GM21723 (cell line): ENCODE data around the gene KYNU.
A peak's percentile ranks its signal among the peaks of the same experiment; 100 is the strongest.
"Not testable (repeated sequence)": the region's sequence is repeated elsewhere in the genome, so short reads cannot be mapped to it uniquely, and the experiment has no call there.

Source experiments
- ATAC-seq: cut with Tn5 transposase; IDR thresholded peaks from one replicate; pipeline ENCODE4 v1.9.1; 2021; ENCODE audit warnings: mild to moderate bottlenecking, moderate library complexity; ENCODE audit not compliant: unreplicated experiment

KYNU gene

GRCh38 chr2:142997231-142997630, 119.8 kb downstream of the KYNU start:
- no peak for ATAC-seq

- no peak for ATAC-seq
Observed at GRCh38 chr2:143000599-143000998, 123.1 kb downstream of the KYNU start.

- ATAC-seq, result no peak
Observed at GRCh38 chr2:143001501-143001900, 124.0 kb downstream of the KYNU start.

DNA sequence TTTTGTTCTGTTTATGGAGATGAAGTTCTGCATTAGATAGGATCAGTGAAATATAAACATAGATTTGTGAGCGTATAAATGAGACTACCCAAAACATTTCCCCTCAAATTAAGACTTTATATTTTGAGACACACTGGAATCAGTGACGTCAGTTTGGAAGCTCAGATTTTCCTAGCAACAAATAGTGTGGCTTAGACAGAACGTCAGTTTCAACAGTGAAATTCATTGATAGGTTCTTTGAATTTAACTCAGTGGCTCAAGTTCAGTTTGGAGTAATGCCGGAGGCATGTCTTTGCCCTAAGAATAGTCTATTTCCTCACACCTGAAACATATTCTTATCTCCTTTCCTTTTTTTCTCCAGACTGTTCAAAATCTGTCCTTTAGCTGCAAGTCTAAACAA, 138.2 kb downstream of the KYNU start:
- no peak for ATAC-seq

DNA sequence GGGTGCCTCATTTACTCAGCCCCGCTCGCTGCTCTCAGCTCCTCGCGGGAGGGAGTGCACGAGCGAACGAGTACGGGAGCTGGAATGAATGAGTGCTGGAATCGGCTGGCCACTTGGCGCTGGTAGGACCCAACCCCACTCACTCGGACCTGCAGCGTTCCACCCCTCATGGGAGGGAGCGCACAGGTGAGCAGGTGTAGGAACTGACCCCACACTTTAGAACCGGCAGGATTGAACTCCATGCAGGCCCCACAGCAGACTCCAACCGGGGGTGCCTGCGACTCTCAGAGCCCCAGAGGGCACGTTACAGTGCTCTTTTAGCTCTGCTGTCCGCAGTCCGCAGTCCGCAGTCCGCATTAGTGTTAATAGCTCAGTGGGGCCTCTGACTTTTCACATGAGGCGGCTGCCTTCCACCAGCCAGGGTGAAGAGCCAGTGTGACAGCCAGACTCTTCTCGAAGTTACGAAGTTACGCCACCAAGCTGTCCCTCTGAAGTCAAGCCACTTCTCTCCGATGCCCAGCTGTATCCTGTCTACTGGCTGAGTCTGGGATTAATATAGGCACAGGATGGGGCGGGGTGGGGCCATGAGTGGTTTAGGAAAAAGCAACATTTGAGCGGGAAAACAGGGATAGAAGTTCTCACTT, 149.1 kb downstream of the KYNU start:
- ATAC-seq, result no peak

DNA sequence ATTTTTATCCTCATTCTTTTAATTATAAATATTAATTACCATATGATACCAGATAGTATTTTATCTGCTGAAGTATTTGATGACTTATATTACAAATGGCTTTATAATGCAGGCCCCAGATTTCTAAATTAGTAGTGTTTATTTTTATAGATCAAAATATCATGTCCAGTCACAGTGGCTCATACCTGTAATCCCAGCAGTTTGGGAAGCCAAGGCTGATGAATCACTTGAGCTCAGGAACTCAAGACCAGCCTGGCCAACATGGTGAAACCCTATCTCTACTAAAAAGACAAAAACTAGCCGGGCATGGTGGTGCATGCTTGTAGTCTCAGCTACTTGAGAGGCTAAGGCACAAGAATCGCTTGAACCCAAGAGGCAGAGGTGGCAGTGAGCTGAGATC, 151.7 kb downstream of the KYNU start:
- no peak for ATAC-seq

DNA sequence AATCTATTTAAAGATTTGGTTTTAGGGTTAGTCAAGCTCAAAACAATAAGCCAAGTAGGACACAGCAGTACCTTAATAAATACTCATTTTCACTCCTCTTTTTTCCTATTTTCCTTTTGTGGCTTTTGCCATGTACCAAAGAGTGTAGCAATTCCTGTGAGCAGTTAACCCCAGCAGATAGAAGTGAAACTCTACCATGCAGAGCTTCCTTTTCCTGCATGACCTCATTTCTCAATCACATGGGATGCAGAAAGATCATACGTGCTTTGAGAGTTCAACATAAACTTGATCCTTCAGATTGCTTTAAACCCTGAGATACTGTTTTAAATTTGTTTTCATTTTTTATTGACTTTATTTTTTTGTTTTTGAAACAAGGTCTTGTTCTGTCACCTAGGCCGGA, 152.7 kb downstream of the KYNU start:
- peak; percentile 54 for ATAC-seq

DNA sequence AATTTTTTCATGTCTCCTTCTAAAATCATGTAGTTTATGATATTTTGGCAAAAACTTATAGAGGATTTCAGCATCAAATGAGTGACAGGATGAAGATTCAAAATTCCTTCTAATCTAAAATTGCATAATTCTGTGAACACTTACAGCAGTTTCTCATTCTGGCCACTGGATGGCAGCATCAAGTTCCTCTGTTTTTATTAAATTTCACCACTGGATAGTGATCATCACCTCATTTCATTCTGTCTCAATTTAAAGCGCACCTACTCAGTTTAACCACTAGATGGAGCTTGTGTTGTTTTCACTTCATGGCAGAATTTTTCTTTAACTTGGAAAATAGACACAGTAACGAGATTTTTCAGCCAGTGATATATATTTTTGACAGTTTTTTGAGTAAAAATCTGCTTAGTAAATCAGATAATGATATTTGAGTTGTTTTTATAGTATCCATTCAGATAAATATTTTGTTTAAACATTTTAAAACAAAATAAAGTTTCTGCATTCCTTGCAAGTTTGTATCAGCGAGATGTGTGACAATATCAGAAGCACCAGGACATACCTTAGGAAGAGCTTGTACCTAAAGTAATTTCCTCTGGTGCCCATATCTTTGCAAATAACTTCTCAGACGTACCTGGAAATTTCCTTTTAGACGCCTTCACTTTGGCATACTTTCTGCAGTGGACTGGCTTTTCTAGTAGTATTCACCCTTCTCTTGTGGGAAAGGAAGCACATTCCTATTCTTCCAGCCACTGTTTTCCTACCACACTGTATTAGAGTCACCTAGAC, 157.0 kb downstream of the KYNU start:
- ATAC-seq, result peak; percentile 90

DNA sequence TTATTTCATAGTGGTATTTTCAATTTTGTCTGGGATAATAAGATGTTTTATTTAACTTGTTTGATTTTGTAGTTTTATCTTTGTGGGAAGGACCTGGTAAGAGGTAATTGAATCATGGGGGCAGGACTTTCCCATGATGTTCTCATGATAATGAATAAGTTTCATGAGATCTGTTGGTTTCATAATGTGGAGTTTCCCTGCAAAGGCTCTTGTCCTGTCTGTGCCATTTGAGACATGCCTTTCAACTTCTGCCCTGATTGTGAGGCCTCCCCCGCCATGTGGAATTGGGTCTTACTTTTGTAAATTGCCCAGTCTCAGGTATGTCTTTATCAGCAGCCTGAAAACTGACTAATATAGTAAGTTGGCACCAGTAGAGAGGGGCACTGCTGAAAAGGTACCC, 174.0 kb downstream of the KYNU start:
- no peak for ATAC-seq

- ATAC-seq, result not testable (repeated sequence)
Observed at GRCh38 chr2:143053437-143053836, 176.0 kb downstream of the KYNU start.

DNA sequence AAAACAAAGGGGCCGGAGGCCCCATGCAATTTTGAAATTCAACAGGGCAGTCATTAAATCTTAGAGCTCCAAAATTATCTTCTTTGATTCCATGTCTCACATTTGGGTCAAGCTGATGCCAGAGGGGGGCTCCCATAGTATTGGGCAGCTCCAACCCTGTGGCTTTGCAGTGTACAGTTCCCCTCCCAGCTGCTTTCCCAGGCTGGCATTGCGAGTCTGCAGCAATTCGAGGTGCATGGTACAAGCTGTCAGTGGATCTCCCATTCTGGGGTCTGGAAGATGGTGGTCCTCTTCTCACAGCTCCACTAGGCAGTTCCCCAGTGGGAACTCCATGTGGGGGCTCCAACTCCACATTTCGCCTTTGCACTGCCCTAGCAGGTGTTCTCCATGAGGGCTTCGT, 179.1 kb downstream of the KYNU start:
- no peak for ATAC-seq

- no peak for ATAC-seq
Observed at GRCh38 chr2:143058851-143059250, 181.4 kb downstream of the KYNU start.

GRCh38 chr2:143063612-143064200, 186.2 kb downstream of the KYNU start:
- ATAC-seq, result no peak

- no peak for ATAC-seq
Observed at GRCh38 chr2:143068094-143068493, 190.6 kb downstream of the KYNU start.

GRCh38 chr2:143068509-143068908, 191.0 kb downstream of the KYNU start:
- ATAC-seq, result no peak

DNA sequence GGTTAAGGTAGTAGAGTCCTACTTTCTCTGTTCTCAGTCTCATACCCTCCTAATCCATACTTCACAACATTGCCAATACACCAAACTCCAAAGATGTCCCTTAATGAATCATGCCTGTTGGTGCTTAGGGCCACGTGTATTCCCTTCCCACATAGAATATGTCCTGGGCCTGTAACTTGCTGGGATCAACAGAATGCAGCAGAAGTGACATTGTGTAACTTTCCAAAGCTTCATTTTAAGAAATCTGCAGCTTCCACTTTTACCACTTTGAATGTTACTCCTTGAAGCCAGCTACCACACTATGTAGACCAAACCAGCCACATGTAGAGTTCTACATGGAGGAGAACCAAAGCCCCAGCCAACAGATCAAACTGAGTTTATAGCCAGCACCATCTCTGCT, 193.2 kb downstream of the KYNU start:
- no peak for ATAC-seq

DNA sequence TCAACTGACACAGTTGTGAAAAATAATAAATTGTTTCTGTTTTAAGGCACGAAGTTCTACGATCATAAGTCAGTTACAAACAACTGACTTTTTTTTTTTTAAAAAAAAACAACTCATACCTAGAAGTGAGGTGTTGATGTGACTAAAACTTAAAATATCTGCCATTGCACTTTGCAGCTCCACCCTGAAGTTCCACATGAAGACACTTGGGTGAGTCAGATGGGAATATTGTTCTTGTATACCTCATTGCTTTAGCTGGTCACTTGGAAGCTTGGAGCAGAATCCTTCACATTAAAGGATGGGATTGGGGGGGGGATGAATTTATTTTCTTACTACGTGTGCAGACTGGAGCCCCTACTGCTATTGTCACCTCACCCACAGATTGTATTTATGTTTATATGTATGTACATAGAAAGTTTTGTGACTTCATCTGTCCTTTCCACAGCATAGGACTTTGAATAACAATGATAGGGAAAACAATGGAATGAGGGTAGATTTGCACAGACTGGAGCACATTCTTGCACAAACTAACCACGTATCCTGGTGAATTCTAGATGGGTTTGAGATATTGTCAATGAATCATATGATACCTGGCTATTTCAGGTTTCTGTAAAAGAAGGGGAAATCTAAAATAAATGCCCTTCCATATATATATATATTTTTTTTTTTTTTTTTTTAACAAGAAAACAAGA, 193.9 kb downstream of the KYNU start:
- ATAC-seq, result no peak

GRCh38 chr2:143074913-143075312, 197.4 kb downstream of the KYNU start:
- not testable (repeated sequence) for ATAC-seq

GRCh38 chr2:143075711-143076110, 198.2 kb downstream of the KYNU start:
- ATAC-seq, result no peak

- no peak for ATAC-seq
Observed at GRCh38 chr2:143078104-143078503, 200.6 kb downstream of the KYNU start.

GRCh38 chr2:143081616-143082015, 204.2 kb downstream of the KYNU start:
- no peak for ATAC-seq

DNA sequence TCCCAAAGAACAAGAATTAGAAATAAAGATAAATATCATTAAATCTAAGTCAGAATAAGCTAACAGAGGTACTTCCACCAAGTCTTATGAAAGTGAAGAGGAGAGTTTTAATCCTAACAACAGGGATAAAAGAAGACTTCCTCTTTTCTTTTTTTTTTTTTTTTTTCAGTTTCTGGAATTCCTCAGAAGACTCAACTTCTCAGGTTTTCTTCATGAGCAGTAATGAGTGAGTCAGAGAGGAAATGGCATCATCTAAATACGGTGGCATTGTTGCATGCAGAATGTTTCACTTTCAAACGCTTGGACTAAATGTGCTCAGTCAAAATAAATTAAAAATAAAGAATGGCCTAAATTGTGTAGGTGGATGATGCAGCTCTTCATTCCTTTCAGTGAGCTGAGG, 206.2 kb downstream of the KYNU start:
- no peak for ATAC-seq
